ENCODE data around the gene KLHL33.

- TF ChIP-seq CTCF (IDR thresholded peaks at IDR 0.05) = no peak
- no peak for TF ChIP-seq POLR2A (IDR thresholded peaks at IDR 0.05; ENCODE audit: low read depth)
- TF ChIP-seq POLR2AphosphoS5 (IDR thresholded peaks at IDR 0.05) = no peak
Observed at GRCh38 chr14:20422886-20423285, 13.1 kb downstream of the KLHL33 start.

Measured in esophagus muscularis mucosa (tissue), 3 donors.